ENCODE measurements around the gene KRT76.

DNA sequence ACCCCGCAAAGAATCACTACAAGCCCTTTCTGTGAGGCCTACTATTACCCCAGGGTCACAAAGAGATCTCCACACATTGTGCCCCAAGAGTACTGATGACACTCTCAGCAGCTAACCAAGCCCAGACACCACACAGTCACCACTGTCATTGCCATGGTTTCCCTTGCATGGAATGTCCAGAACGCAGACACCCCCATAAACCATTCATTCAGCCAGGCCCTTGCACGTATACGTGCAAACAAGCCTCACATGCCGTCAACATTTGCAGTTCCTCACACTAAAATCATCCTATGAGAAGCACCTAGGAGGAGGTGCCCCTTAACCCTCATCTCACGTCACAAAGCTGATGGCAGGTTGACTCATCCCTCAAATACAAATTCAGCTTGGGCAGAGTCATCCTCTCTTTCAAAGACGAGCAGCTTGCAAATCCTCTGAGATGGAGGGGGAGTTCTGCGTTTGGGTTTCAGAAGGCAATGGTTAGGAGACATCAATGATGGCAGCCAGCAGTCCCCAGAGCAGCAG lies 56.7 kb downstream of the KRT76 start:
- TF ChIP-seq ZFX (IDR thresholded peaks at IDR 0.05; ENCODE audit: borderline replicate concordance): no peak
- TF ChIP-seq, protein P1, sequence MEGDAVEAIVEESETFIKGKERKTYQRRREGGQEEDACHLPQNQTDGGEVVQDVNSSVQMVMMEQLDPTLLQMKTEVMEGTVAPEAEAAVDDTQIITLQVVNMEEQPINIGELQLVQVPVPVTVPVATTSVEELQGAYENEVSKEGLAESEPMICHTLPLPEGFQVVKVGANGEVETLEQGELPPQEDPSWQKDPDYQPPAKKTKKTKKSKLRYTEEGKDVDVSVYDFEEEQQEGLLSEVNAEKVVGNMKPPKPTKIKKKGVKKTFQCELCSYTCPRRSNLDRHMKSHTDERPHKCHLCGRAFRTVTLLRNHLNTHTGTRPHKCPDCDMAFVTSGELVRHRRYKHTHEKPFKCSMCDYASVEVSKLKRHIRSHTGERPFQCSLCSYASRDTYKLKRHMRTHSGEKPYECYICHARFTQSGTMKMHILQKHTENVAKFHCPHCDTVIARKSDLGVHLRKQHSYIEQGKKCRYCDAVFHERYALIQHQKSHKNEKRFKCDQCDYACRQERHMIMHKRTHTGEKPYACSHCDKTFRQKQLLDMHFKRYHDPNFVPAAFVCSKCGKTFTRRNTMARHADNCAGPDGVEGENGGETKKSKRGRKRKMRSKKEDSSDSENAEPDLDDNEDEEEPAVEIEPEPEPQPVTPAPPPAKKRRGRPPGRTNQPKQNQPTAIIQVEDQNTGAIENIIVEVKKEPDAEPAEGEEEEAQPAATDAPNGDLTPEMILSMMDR (IDR thresholded peaks at IDR 0.05): no peak
